IMR-90 (cell line): ENCODE results near the gene STAT5A. TPM values are rescaled to one million over a fixed set of nuclear protein-coding genes. Genes with fewer than 3 reads are reported as not detected.
A peak's percentile ranks its signal among the peaks of the same experiment; 100 is the strongest.

Source experiments
- ATAC-seq: fragments of 200-7000 bp; cut with Tn5 transposase; 2 replicates; pipeline ENCODE4 v1.9.1; 2020; ENCODE audit warnings: low read depth, mild to moderate bottlenecking, moderate library complexity
- BruUV-seq: library from RNA; stranded (reverse); fragments of 400-500 nt; replicated peaks from 2 replicates; lab custom pipeline; 2021; lab: Mats Ljungman, UMichigan
- CTCF ChIA-PET: fragments of 300-600 bp; formaldehyde crosslinking; extraction: SDS; loops from one replicate; lab custom pipeline; 2021; ENCODE audit warnings: antibody characterized with exemption; lab: Yijun Ruan, JAX
- POLR2A ChIA-PET: fragments of 300-600 bp; sonication (Branson Sonifier 250); formaldehyde crosslinking; loops from one replicate; lab custom pipeline; 2022; ENCODE audit warnings: antibody characterized with exemption; ENCODE audit not compliant: unreplicated experiment; lab: Charles Lee
- DNase-seq: peaks from one replicate; pipeline ENCODE4 v3.0.0; 2013
- H2AFZ ChIP-seq: replicated peaks from 2 replicates; pipeline ENCODE3; 2013; ENCODE audit warnings: low read length, mild to moderate bottlenecking; ENCODE audit not compliant: poor library complexity
- H2AK5ac ChIP-seq: 2 replicates; pipeline ENCODE4 v1.6.1; 2013; ENCODE audit warnings: low read depth, low read length, inconsistent platforms
- H2AK9ac ChIP-seq: replicated peaks from 2 replicates; pipeline ENCODE3; 2013; ENCODE audit warnings: mild to moderate bottlenecking, low read depth, low read length, moderate library complexity; ENCODE audit not compliant: poor library complexity
- H2BK120ac ChIP-seq: 2 replicates; pipeline ENCODE4 v1.6.1; 2013; ENCODE audit warnings: low read depth, low read length, inconsistent platforms
- H2BK15ac ChIP-seq: 3 replicates; pipeline ENCODE4 v1.6.1; 2013; ENCODE audit warnings: low read depth, low read length, inconsistent platforms
- H2BK20ac ChIP-seq: 2 replicates; pipeline ENCODE4 v1.6.1; 2013; ENCODE audit warnings: low read depth, mild to moderate bottlenecking, inconsistent platforms, low read length, moderate library complexity
- H2BK5ac ChIP-seq: 2 replicates; pipeline ENCODE4 v1.6.1; 2013; ENCODE audit warnings: mild to moderate bottlenecking, low read depth, low read length, inconsistent platforms; ENCODE audit not compliant: poor library complexity, severe bottlenecking
- H3K14ac ChIP-seq: replicated peaks from 2 replicates; pipeline ENCODE4 v1.6.1; 2013; ENCODE audit warnings: low read depth, low read length, inconsistent platforms
- H3K18ac ChIP-seq: 2 replicates; pipeline ENCODE4 v1.6.1; 2013; ENCODE audit warnings: low read depth, low read length, control low read depth
- H3K23ac ChIP-seq: 2 replicates; pipeline ENCODE4 v1.6.1; 2013; ENCODE audit warnings: low read depth, low read length, inconsistent platforms
- H3K27ac ChIP-seq: 2 replicates; pipeline ENCODE4 v1.5.1; 2013; ENCODE audit warnings: mild to moderate bottlenecking, control low read depth, low read length; ENCODE audit not compliant: insufficient read depth
- H3K27me3 ChIP-seq: 2 replicates; pipeline ENCODE4 v1.6.1; 2013; ENCODE audit warnings: low read length; ENCODE audit not compliant: control insufficient read depth, insufficient read depth
- H3K36me3 ChIP-seq: 2 replicates; pipeline ENCODE4 v1.6.1; 2013; ENCODE audit warnings: low read length, mixed read lengths; ENCODE audit not compliant: control insufficient read depth, insufficient read depth
- H3K4ac ChIP-seq: 2 replicates; pipeline ENCODE4 v1.6.1; 2013; ENCODE audit warnings: low read depth, low read length, inconsistent platforms
- H3K4me1 ChIP-seq: 2 replicates; pipeline ENCODE4 v1.6.1; 2013; ENCODE audit warnings: low read length, mixed read lengths; ENCODE audit not compliant: control insufficient read depth, insufficient read depth
- H3K4me2 ChIP-seq: 2 replicates; pipeline ENCODE4 v1.6.1; 2013; ENCODE audit warnings: low read depth, mild to moderate bottlenecking, control low read depth, low read length, moderate library complexity
- H3K4me3 ChIP-seq: 2 replicates; pipeline ENCODE4 v1.5.1; 2013; ENCODE audit warnings: low read depth, mild to moderate bottlenecking, control low read depth, low read length, moderate library complexity; ENCODE audit not compliant: insufficient read depth
- H3K56ac ChIP-seq: 2 replicates; pipeline ENCODE4 v1.6.1; 2013; ENCODE audit warnings: low read length, inconsistent platforms; ENCODE audit not compliant: insufficient read depth; ENCODE audit errors: extremely low read depth
- H3K79me1 ChIP-seq, 2 experiments: 2 replicates each; pipeline ENCODE4 v1.6.1; 2013; ENCODE audit warnings: low read length in 2 of 2, inconsistent platforms in 1 of 2, low read depth in 1 of 2
- H3K9ac ChIP-seq: 2 replicates; pipeline ENCODE4 v1.6.1; 2013; ENCODE audit warnings: low read depth, low read length, control low read depth
- H3K9me1 ChIP-seq: 2 replicates; pipeline ENCODE4 v1.6.1; 2013; ENCODE audit warnings: low read length, inconsistent platforms; ENCODE audit not compliant: insufficient read depth
- H3K9me3 ChIP-seq: 2 replicates; pipeline ENCODE4 v1.6.1; 2013; ENCODE audit warnings: low read length; ENCODE audit not compliant: control insufficient read depth, insufficient read depth
- H4K20me1 ChIP-seq: 2 replicates; pipeline ENCODE4 v1.6.1; 2013; ENCODE audit warnings: low read length, inconsistent platforms; ENCODE audit not compliant: insufficient read depth
- H4K5ac ChIP-seq: 2 replicates; pipeline ENCODE4 v1.6.1; 2013; ENCODE audit warnings: mild to moderate bottlenecking, low read depth, low read length, control low read depth
- H4K8ac ChIP-seq, 2 experiments: 2 replicates each; pipeline ENCODE4 v1.6.1; 2013; ENCODE audit warnings: low read depth in 2 of 2, low read length in 2 of 2, control low read depth in 1 of 2, inconsistent platforms in 1 of 2
- H4K91ac ChIP-seq: 2 replicates; pipeline ENCODE4 v1.6.1; 2013; ENCODE audit warnings: low read depth, low read length, inconsistent platforms; ENCODE audit not compliant: insufficient read depth
- BHLHE40 ChIP-seq: fragments of 150-350 bp; IDR thresholded peaks from 2 replicates; pipeline ENCODE4 v1.6.1; 2016; ENCODE audit warnings: mild to moderate bottlenecking, low read depth, low read length
- CHD1 ChIP-seq: IDR thresholded peaks from 2 replicates; pipeline ENCODE4 v1.6.1; 2012; ENCODE audit warnings: low read depth, low read length, improper control_type of control experiment
- MAFK ChIP-seq: IDR thresholded peaks from 2 replicates; pipeline ENCODE4 v1.6.1; 2012; ENCODE audit warnings: low read depth, low read length, improper control_type of control experiment
- MAZ ChIP-seq: IDR thresholded peaks from 2 replicates; pipeline ENCODE4 v1.6.1; 2012; ENCODE audit warnings: low read depth, mild to moderate bottlenecking, low read length, improper control_type of control experiment, moderate library complexity, borderline replicate concordance
- NFE2L2 ChIP-seq: fragments of 150-350 bp; IDR thresholded peaks from 2 replicates; pipeline ENCODE4 v1.6.1; 2016; ENCODE audit warnings: low read depth, mild to moderate bottlenecking, low read length
- RFX5 ChIP-seq: IDR thresholded peaks from 2 replicates; pipeline ENCODE4 v1.8.0; 2012; ENCODE audit warnings: low read depth, mild to moderate bottlenecking, low read length, moderate library complexity
- WGBS, 2 experiments: methylation state at CpG; one replicate each; pipeline versions ENCODE4 v1.1.5 to v1.1.7; 2013; ENCODE audit warnings: missing lambda C conversion rate in 2 of 2; ENCODE audit not compliant: insufficient read length in 1 of 2; ENCODE audit errors: extremely low coverage in 2 of 2; 5-methylcytosine and 5-hydroxymethylcytosine counted together
- dilution Hi-C: fragments of 300-500 bp; cut with HindIII; formaldehyde crosslinking; loops from one replicate; pipeline ENCODE4 v1.14.3; 2018; ENCODE audit warnings: low sequenced_read_pairs; ENCODE audit not compliant: unreplicated experiment
- in situ Hi-C: fragments of 300-500 bp; cut with MboI; formaldehyde crosslinking; loops from 3 replicates; pipeline ENCODE4 v1.14.3; 2019; ENCODE audit warnings: low sequenced_read_pairs, inconsistent platforms, mixed read lengths
- intact Hi-C: fragments of 100-400 bp; cut with micrococcal nuclease; formaldehyde crosslinking; loops from 2 replicates; pipeline ENCODE4 v1.10.0; 2022
- polyA plus RNA-seq, 3 experiments: library from polyadenylated mRNA; depleted of rRNA; stranded (reverse); fragments of >200 nt; gene quantifications; 2 replicates each; pipeline ENCODE4 v1.2.3, GENCODE V29; 2012; ENCODE audit warnings: low replicate concordance in 1 of 3
- total RNA-seq: library from RNA; depleted of rRNA; stranded (reverse); fragments of >200 nt; gene quantifications from 2 replicates; pipeline ENCODE4 v1.2.3, GENCODE V29; 2012

The STAT5A gene
- total and polyA plus RNA-seq, 2 of the 4 experiments (the other 2 are of a cell fraction) = 1.3 to 1.4 TPM

GRCh38 chr17:42273474-42274252, 14.6 kb upstream of the STAT5A start:
- Histone ChIP-seq H3K4ac (no peak overlapping the region), H2BK5ac (no peak overlapping the region), H2AK9ac (no peak overlapping the region), H3K4me2 (peak overlapping the region; percentile 36; the same call in 1 of the 2 replicates), H2AFZ (no peak overlapping the region), H3K56ac (no peak overlapping the region), H3K9ac (no peak overlapping the region), H2BK15ac (no peak overlapping the region), H3K4me3 (no peak overlapping the region), H4K8ac (no peak overlapping the region), H3K27ac (no peak overlapping the region), H3K14ac (no peak overlapping the region), H3K4me1 (peaks cover 10% of the 10 kb centered on the region), H3K36me3 (no peaks in the 10 kb centered on the region), H4K91ac (no peak overlapping the region), H2BK120ac (no peak overlapping the region), H3K18ac (no peak overlapping the region), H3K9me1 (peaks cover 11% of the 10 kb centered on the region), H3K23ac (no peak overlapping the region), H2BK20ac (no peak overlapping the region), H4K20me1 (peaks cover 36% of the 10 kb centered on the region), H4K5ac (no peak overlapping the region), H3K9me3 (no peaks in the 10 kb centered on the region), H3K79me1 (peaks cover 9 to 63% of the 10 kb centered on the region in 2 experiments; a peak in 3 of 4 replicates), H2AK5ac (no peak overlapping the region), H3K27me3 (no peaks in the 10 kb centered on the region)
- intact Hi-C loops (no loop called here), dilution Hi-C loops (no loop called here), in situ Hi-C loops (no loop called here)
- TF ChIP-seq NFE2L2 (no peak), BHLHE40 (no peak), MAFK (no peak), CHD1 (no peak), RFX5 (no peak), MAZ (no peak)
- ChIA-PET POLR2A (no interaction called here), CTCF (interaction anchor here (0.6 kb wide), 1 partner anchor 430 kb away, joined by 3 read pairs; no protein-coding TSS in a partner anchor)
- ATAC-seq (no peak), DNase-seq (no peak)
- no CpG with 5 or more reads among the region's 7 CpGs for WGBS, 2 experiments
- BruUV-seq = no TSS peak
